Measurements from ENCODE around the gene GINS1. TPM values are rescaled to one million over a fixed set of nuclear protein-coding genes. Genes with fewer than 3 reads are reported as not detected.

The GINS1 gene
- total and polyA plus RNA-seq, 2 donors (not counting 3 experiments of a cell fraction or from before 2014, with no cell fraction given), result 8.2 to 26.3 TPM

DNA sequence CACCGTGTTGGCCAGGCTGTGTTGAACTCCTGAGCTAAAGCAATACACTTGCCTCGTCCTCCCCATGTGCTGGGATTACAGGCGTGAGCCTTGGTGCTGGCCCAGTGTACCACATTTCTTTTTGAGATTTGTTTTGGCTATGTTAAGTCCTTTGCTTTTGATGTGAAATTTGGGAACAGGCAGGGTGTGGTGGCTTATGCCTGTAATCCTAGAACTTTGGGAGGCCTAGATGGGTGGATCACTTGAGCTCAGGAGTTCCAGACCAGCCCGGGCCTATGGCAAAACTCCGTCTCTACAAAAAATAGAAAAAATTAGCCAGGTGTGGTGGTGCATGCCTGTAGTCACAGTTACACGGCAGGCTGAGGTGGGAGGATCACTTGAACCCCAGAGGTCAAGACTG, 40.2 kb downstream of the GINS1 start:
- CTCF ChIA-PET, result no interaction called here
- Histone ChIP-seq H3K9me1 (replicated peaks; ENCODE audit: control insufficient read depth, extremely low read depth, insufficient read depth, low read length) (no peaks in the 10 kb centered on the region), H3K27ac (ENCODE audit: insufficient read depth, low read depth, low read length) (no peak overlapping the region), H3K4me2 (ENCODE audit: insufficient read depth, low read length) (no peak overlapping the region), H3K4me3 (replicated peaks in 1 of 3; ENCODE audit: insufficient read depth in 1 of 3, low read depth in 1 of 3, low read length in 3 of 3) (no peak overlapping the region), H4K20me1 (replicated peaks; ENCODE audit: control insufficient read depth, extremely low read depth, insufficient read depth, low read length) (no peaks in the 10 kb centered on the region), H3K79me2 (ENCODE audit: control insufficient read depth, insufficient read depth, low read length) (no peaks in the 10 kb centered on the region), H3K9ac (replicated peaks; ENCODE audit: extremely low read depth, insufficient read depth, low read length) (no peak overlapping the region), H3K4me1 (ENCODE audit: control insufficient read depth, extremely low read depth, insufficient read depth, low read length) (no peaks in the 10 kb centered on the region), H3K9me3 (replicated peaks; ENCODE audit: control insufficient read depth, insufficient read depth, low read length) (no peaks in the 10 kb centered on the region), H3K27me3 (ENCODE audit: control insufficient read depth in 2 of 2, insufficient read depth in 2 of 2, low read length in 2 of 2) (no peaks in the 10 kb centered on the region), H3K36me3 (ENCODE audit: control insufficient read depth in 2 of 2, extremely low read depth in 1 of 2, insufficient read depth in 2 of 2, low read length in 2 of 2) (peaks cover 0 to 3% of the 10 kb centered on the region in 2 experiments), H2AFZ (ENCODE audit: low read depth, low read length) (no peak overlapping the region)
- intact Hi-C loops (cut with micrococcal nuclease) (no loop called here), dilution Hi-C loops (cut with MboI; ENCODE audit: extremely low pct_ligation_motif_present, low sequenced_read_pairs) (no loop called here)
- no peak for TF ChIP-seq MYC (IDR thresholded peaks at IDR 0.05; ENCODE audit: low read depth, low read length)
- no peak for TF ChIP-seq JUN (IDR thresholded peaks at IDR 0.05; ENCODE audit: borderline replicate concordance, insufficient read depth, insufficient read length, low read depth)
- no peak for TF ChIP-seq GATA2 (IDR thresholded peaks at IDR 0.05; ENCODE audit: insufficient read depth, insufficient read length, low read depth, low read length)
- BruUV-seq (replicated peaks), result no TSS peak
- POLR2A ChIA-PET, result no interaction called here
- DNase-seq (ENCODE audit: low read depth, low spot score), result no peak
- no peak for FAIRE-seq

DNA sequence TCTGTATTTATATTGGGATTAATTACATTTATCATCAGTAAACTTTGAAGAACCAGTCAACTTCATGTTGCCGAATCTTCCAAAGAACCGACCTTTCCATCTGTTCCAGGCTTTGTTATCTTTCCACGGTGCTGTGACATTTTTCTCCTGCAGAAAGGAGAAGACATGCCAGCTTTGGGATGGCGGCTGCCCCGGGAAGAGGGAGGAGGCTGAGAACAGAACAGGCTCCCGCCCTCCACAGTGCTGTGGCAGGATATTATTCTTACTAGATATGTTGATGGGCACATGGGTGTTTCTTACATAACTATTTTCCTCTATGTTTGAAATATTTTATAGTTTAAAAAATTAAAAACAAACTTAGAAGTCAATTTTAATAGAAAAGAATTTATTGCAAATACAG, 44.9 kb downstream of the GINS1 start:
- no peak for TF ChIP-seq FOS (IDR thresholded peaks at IDR 0.05; ENCODE audit: borderline replicate concordance, insufficient read depth, low read length)
- dilution Hi-C loops (cut with MboI; ENCODE audit: extremely low pct_ligation_motif_present, low sequenced_read_pairs), result no loop called here
- no peaks in the 10 kb centered on the region for H3K27me3 ChIP-seq (ENCODE audit: control insufficient read depth in 2 of 2, insufficient read depth in 2 of 2, low read length in 2 of 2)
- no peak overlapping the region for H3K27ac ChIP-seq (ENCODE audit: insufficient read depth, low read depth, low read length)
- intact Hi-C loops (cut with micrococcal nuclease), result no loop called here
- H3K9me1 ChIP-seq (replicated peaks; ENCODE audit: control insufficient read depth, extremely low read depth, insufficient read depth, low read length), result no peaks in the 10 kb centered on the region
- BruUV-seq (replicated peaks), result no TSS peak
- DNase-seq (ENCODE audit: low read depth, low spot score), result no peak
- CTCF ChIA-PET, result no interaction called here
- H3K4me2 ChIP-seq (ENCODE audit: insufficient read depth, low read length), result no peak overlapping the region
- H3K4me3 ChIP-seq (replicated peaks in 1 of 3; ENCODE audit: insufficient read depth in 1 of 3, low read depth in 1 of 3, low read length in 3 of 3), result no peak overlapping the region
- H3K79me2 ChIP-seq (ENCODE audit: control insufficient read depth, insufficient read depth, low read length), result no peaks in the 10 kb centered on the region
- H2AFZ ChIP-seq (ENCODE audit: low read depth, low read length), result no peak overlapping the region
- no peak overlapping the region for H3K9ac ChIP-seq (replicated peaks; ENCODE audit: extremely low read depth, insufficient read depth, low read length)
- H4K20me1 ChIP-seq (replicated peaks; ENCODE audit: control insufficient read depth, extremely low read depth, insufficient read depth, low read length), result no peaks in the 10 kb centered on the region
- H3K9me3 ChIP-seq (replicated peaks; ENCODE audit: control insufficient read depth, insufficient read depth, low read length), result no peaks in the 10 kb centered on the region
- no peaks in the 10 kb centered on the region for H3K4me1 ChIP-seq (ENCODE audit: control insufficient read depth, extremely low read depth, insufficient read depth, low read length)
- peaks cover 3 to 16% of the 10 kb centered on the region in 2 experiments for H3K36me3 ChIP-seq (ENCODE audit: control insufficient read depth in 2 of 2, extremely low read depth in 1 of 2, insufficient read depth in 2 of 2, low read length in 2 of 2)
- no peak for FAIRE-seq
- POLR2A ChIA-PET, result no interaction called here

All from endothelial cell of umbilical vein (primary cell).